Gastroesophageal sphincter (tissue), 4 donors: ENCODE results near the gene KIF5C. TPM values are rescaled to one million over a fixed set of nuclear protein-coding genes. Genes with fewer than 3 reads are reported as not detected.

Experiments used
- ATAC-seq: fragments of 150-250 bp; one replicate; pipeline ENCODE4 v1.9.1; 2016; ENCODE audit warnings: mild to moderate bottlenecking, moderate library complexity
- H3K27ac ChIP-seq, 4 donors: fragments of 200-600 bp; sonication (generic) in 3 of 4; 1 replicate in 3 of 4; 2 replicates in 1 of 4; pipeline ENCODE4 v1.5.1; 2016 to 2019
- H3K27me3 ChIP-seq: fragments of 200-600 bp; sonication (generic); one replicate; pipeline ENCODE4 v1.5.1; 2019
- H3K36me3 ChIP-seq, 2 donors: fragments of 200-600 bp; sonication (generic); one replicate each; pipeline ENCODE4 v1.5.1; 2019; ENCODE audit warnings: control low read depth in 1 of 2
- H3K4me1 ChIP-seq, 3 donors: fragments of 200-600 bp; sonication (generic); 1 replicate in 2 of 3; 2 replicates in 1 of 3; pipeline ENCODE4 v1.5.1; 2016 to 2019; ENCODE audit warnings: control low read depth in 2 of 3
- H3K4me3 ChIP-seq, 2 donors: fragments of 200-600 bp; sonication (generic); one replicate each; pipeline ENCODE4 v1.5.1; 2019; ENCODE audit warnings: mild to moderate bottlenecking in 1 of 2, moderate library complexity in 1 of 2
- H3K9me3 ChIP-seq, 3 donors: fragments of 200-600 bp; sonication (generic); one replicate each; pipeline ENCODE4 v1.5.1; 2017 to 2019; ENCODE audit warnings: control low read depth in 2 of 3
- EP300 ChIP-seq: sonication (generic); formaldehyde crosslinking; IDR thresholded peaks from one replicate; pipeline ENCODE4 v1.6.1; 2017; ENCODE audit warnings: antibody characterized with exemption, mild to moderate bottlenecking
- POLR2A ChIP-seq, 2 donors: fragments of 450-650 bp; IDR thresholded peaks; one replicate each; pipeline ENCODE4 v1.6.1; 2017; ENCODE audit warnings: antibody characterized with exemption in 2 of 2, mild to moderate bottlenecking in 2 of 2, moderate library complexity in 1 of 2
- POLR2AphosphoS5 ChIP-seq: sonication (generic); formaldehyde crosslinking; IDR thresholded peaks from one replicate; pipeline ENCODE4 v1.6.1; 2017; ENCODE audit warnings: antibody characterized with exemption
- WGBS, 2 donors: methylation state at CpG; one replicate each; pipeline ENCODE4 v1.1.5; 2018; ENCODE audit warnings: low coverage in 1 of 2; 5-methylcytosine and 5-hydroxymethylcytosine counted together
- total RNA-seq, 4 donors: library from RNA; depleted of rRNA; stranded (reverse); fragments of >200 nt; gene quantifications; one replicate each; pipeline ENCODE4 v1.1.0, GENCODE V29; 2016
- TF ChIP-seq, protein P1 (sequence below), 4 experiments: fragments of 200-600 bp in 2 of 4; fragments of 450-650 bp in 2 of 4; sonication (generic) in 1 of 4; IDR thresholded peaks; one replicate each; pipeline ENCODE4 v1.5.1; 2017 to 2019; ENCODE audit warnings: antibody characterized with exemption in 4 of 4, mild to moderate bottlenecking in 2 of 4, moderate library complexity in 2 of 4

Gene KIF5C
- total RNA-seq, 4 donors from 2014 or later, result 3.3 to 6.6 (median 4.5) TPM

DNA sequence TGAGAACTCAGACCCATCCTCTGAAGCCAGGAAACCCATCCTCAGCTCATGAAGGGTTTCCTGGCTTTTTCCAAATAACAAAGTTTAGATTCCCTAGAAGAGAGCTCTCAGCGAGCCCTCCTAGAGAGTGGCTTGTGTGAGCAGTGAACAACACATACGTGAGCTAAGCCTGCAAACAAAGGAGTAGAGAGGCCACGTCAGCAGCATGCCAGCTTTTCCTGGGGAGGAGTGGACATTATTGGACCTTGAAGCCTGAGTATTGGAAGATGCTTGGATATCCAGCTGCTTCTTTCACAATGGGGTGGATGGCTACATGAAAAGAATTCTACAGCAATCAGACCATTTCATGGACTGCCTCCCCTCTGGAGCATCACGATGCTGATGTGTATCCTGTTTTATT lies 21.1 kb downstream of the KIF5C start:
- 68% methylated on average over 4 of the region's 4 CpGs; no CpG with 5 or more reads in 1 of the 2 donors for WGBS, 2 donors
- TF ChIP-seq POLR2AphosphoS5, result no peak
- TF ChIP-seq, protein P1, sequence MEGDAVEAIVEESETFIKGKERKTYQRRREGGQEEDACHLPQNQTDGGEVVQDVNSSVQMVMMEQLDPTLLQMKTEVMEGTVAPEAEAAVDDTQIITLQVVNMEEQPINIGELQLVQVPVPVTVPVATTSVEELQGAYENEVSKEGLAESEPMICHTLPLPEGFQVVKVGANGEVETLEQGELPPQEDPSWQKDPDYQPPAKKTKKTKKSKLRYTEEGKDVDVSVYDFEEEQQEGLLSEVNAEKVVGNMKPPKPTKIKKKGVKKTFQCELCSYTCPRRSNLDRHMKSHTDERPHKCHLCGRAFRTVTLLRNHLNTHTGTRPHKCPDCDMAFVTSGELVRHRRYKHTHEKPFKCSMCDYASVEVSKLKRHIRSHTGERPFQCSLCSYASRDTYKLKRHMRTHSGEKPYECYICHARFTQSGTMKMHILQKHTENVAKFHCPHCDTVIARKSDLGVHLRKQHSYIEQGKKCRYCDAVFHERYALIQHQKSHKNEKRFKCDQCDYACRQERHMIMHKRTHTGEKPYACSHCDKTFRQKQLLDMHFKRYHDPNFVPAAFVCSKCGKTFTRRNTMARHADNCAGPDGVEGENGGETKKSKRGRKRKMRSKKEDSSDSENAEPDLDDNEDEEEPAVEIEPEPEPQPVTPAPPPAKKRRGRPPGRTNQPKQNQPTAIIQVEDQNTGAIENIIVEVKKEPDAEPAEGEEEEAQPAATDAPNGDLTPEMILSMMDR (IDR thresholded peaks at IDR 0.05), result no peak
- no peak for TF ChIP-seq POLR2A (IDR thresholded peaks at IDR 0.05)
- no peak for TF ChIP-seq EP300
- no peaks in the 10 kb centered on the region for H3K27me3 ChIP-seq
- no peaks in the 10 kb centered on the region for H3K36me3 ChIP-seq
- no peak overlapping the region for H3K27ac ChIP-seq
- no peak overlapping the region for H3K4me3 ChIP-seq
- no peaks in the 10 kb centered on the region for H3K4me1 ChIP-seq
- peaks cover 0 to 14% (median 0%) of the 10 kb centered on the region in 3 donors for H3K9me3 ChIP-seq
- no peak for ATAC-seq

DNA sequence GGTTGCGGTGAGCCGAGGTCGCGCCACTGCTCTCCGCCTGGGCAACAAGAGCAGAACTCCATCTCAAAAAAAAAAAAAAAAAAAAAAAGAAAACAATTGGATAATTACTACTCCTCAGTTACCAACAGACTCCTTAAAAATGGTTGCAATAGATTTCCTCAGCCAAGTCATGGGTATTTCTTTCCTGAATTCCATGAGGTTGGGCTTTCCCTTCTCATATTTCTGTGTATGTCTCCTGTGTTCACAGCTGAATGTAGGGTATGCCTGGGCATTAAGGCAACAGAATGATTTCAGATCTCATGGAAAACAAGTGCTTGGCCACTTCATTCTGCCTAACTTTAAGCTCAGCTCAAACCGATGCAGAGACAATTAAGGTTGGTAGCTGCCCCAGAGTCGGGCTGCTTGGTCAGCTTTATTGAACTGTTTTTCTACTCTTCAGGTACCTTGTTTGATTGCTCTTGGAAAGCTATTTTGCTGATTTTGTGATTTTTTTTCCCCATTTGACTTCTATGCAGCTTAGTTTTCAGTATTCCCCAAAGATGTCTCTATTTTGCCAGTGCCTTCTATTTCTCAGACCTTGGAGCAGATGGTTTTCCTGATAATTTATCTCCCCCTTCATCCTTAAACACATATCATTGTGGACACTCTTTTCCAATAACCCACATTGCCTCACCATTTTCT lies 24.8 kb downstream of the KIF5C start:
- Histone ChIP-seq H3K4me3 (no peak overlapping the region), H3K9me3 (no peaks in the 10 kb centered on the region), H3K27me3 (no peaks in the 10 kb centered on the region), H3K27ac (no peak overlapping the region), H3K4me1 (no peaks in the 10 kb centered on the region), H3K36me3 (no peaks in the 10 kb centered on the region)
- TF ChIP-seq, protein P1 (IDR thresholded peaks at IDR 0.05), result no peak
- TF ChIP-seq POLR2AphosphoS5 (no peak), EP300 (no peak), POLR2A (IDR thresholded peaks at IDR 0.05) (no peak)
- no peak for ATAC-seq
- 79 to 92% methylated on average over 2 to 7 of the region's 7 CpGs for WGBS, 2 donors

DNA sequence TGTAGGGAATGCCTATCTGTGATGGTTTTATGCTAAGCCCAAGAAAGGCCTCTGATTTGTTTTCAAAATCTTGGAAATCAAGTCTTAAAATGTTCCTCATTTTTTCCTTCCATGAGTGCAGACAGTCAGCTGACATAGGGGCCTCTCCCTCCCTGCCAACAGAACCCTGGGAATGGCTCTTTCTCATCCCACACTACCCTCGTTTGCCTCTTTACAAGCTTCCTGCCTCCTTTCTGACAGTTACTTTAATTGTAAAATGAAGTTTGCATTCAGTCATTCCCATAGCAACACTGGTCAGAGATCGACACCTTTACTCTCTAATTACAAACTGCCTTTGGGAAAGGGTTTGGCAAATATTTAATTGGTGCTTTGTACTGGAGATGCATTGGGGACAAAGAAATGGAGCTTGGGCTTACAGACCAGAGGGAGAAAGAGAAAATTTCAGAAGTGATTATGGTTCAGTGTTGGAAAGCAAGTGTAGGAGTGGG lies 25.4 kb downstream of the KIF5C start:
- no peak for ATAC-seq
- Histone ChIP-seq H3K4me1 (no peaks in the 10 kb centered on the region), H3K4me3 (no peak overlapping the region), H3K9me3 (no peaks in the 10 kb centered on the region), H3K27ac (no peak overlapping the region), H3K27me3 (no peaks in the 10 kb centered on the region), H3K36me3 (no peaks in the 10 kb centered on the region)
- WGBS, 2 donors, result 80% methylated on average over 2 of the region's 2 CpGs
- no peak for TF ChIP-seq EP300
- TF ChIP-seq, protein P1 (IDR thresholded peaks at IDR 0.05), result no peak
- no peak for TF ChIP-seq POLR2AphosphoS5
- TF ChIP-seq POLR2A (IDR thresholded peaks at IDR 0.05), result no peak

DNA sequence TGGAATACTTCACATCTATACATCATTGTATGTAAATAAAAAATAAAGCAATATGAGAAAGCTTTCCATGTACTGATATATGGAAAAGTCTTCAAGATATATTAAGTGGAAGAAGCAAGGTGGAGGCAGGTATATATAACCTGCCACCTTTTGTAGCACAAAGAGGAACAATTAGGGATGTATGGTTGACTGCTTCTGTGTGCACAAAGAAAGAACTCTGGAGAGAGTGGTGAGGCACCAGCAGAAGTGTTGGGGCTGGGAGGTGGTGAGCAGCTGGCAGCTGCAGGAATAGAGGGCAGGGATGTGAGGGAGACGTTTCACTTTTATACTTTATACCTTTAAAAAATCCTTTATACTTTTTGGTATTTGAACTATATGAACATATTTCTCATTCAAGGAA lies 26.1 kb downstream of the KIF5C start:
- no peaks in the 10 kb centered on the region for H3K27me3 ChIP-seq
- no peak for ATAC-seq
- H3K4me3 ChIP-seq, result no peak overlapping the region
- H3K27ac ChIP-seq, result no peak overlapping the region
- WGBS, 2 donors, result 55 to 64% methylated on average over 1 of the region's 1 CpG
- H3K9me3 ChIP-seq, result no peaks in the 10 kb centered on the region
- TF ChIP-seq, protein P1 (IDR thresholded peaks at IDR 0.05), result no peak
- TF ChIP-seq EP300, result no peak
- no peak for TF ChIP-seq POLR2A (IDR thresholded peaks at IDR 0.05)
- TF ChIP-seq POLR2AphosphoS5, result no peak
- no peaks in the 10 kb centered on the region for H3K36me3 ChIP-seq
- H3K4me1 ChIP-seq, result no peaks in the 10 kb centered on the region

DNA sequence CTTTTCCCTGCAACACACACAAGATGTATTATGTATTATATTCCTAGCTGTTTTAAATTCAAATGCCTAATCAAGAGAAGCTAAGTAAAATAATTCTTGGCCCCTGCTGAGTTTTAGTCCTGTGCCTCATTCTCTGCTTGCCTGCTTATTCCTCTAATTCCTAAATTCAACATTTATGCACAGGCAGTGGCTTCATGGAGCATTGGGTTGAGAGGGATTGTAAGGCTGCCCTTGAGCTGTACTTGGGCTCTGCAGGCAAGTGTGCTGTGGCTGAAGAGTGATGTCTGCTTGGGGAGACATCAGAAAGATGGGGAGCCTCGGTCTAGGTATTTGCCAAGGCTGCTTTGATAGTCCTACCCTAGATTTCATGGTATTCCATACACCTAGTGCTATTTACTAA lies 27.8 kb downstream of the KIF5C start:
- TF ChIP-seq, protein P1 (IDR thresholded peaks at IDR 0.05), result no peak
- no peak for TF ChIP-seq POLR2A (IDR thresholded peaks at IDR 0.05)
- TF ChIP-seq EP300, result no peak
- no peak for TF ChIP-seq POLR2AphosphoS5
- 83 to 100% methylated on average over 1 of the region's 1 CpG for WGBS, 2 donors
- no peak overlapping the region for H3K4me3 ChIP-seq
- no peaks in the 10 kb centered on the region for H3K9me3 ChIP-seq
- H3K36me3 ChIP-seq, result no peaks in the 10 kb centered on the region
- no peak overlapping the region for H3K27ac ChIP-seq
- ATAC-seq, result no peak
- H3K4me1 ChIP-seq, result no peaks in the 10 kb centered on the region
- H3K27me3 ChIP-seq, result no peaks in the 10 kb centered on the region
